Heart right ventricle (tissue), 16 donors: ENCODE data around the gene PYDC1. TPM values are rescaled to one million over a fixed set of nuclear protein-coding genes. Genes with fewer than 3 reads are reported as not detected.

ENCODE experiments used
- ATAC-seq, 8 donors: fragments of 200-7000 bp; cut with Tn5 transposase; one replicate each; pipeline ENCODE4 v1.9.1; 2020; ENCODE audit warnings: mild to moderate bottlenecking in 8 of 8, moderate library complexity in 8 of 8, moderate number of reproducible peaks in 1 of 8
- DNase-seq, 2 donors: peaks; one replicate each; pipeline ENCODE4 v3.0.0-alpha.2; 2020
- H3K27ac ChIP-seq, 10 donors: fragments of 200-600 bp; sonication (generic) in 2 of 10; one replicate each; pipeline versions ENCODE4 v1.5.0 to v1.8.0; 2020 to 2022; ENCODE audit warnings: mild to moderate bottlenecking in 3 of 10
- H3K27me3 ChIP-seq, 7 donors: fragments of 200-600 bp; one replicate each; pipeline ENCODE4 v1.8.0; 2021 to 2022; ENCODE audit warnings: mild to moderate bottlenecking in 2 of 7
- H3K36me3 ChIP-seq, 9 donors: fragments of 200-600 bp; sonication (generic) in 1 of 9; one replicate each; pipeline versions ENCODE4 v1.5.0 to v1.8.0; 2020 to 2022; ENCODE audit warnings: mild to moderate bottlenecking in 2 of 9
- H3K4me1 ChIP-seq, 9 donors: fragments of 200-600 bp; sonication (generic) in 1 of 9; one replicate each; pipeline versions ENCODE4 v1.5.0 to v1.8.0; 2020 to 2022; ENCODE audit warnings: mild to moderate bottlenecking in 4 of 9
- H3K4me3 ChIP-seq, 10 donors: fragments of 200-600 bp; sonication (generic) in 2 of 10; one replicate each; pipeline versions ENCODE4 v1.5.0 to v1.8.0; 2020 to 2022; ENCODE audit warnings: mild to moderate bottlenecking in 7 of 10, moderate library complexity in 2 of 10
- H3K9me3 ChIP-seq, 11 donors: fragments of 200-600 bp in 10 of 11; sonication (generic) in 2 of 11; one replicate each; pipeline versions ENCODE4 v1.5.0 to v1.8.0; 2013 to 2022; ENCODE audit warnings: mild to moderate bottlenecking in 2 of 11, control low read depth in 1 of 11, moderate library complexity in 1 of 11
- CTCF ChIP-seq, 9 donors: fragments of 200-600 bp; sonication (generic) in 2 of 9; IDR thresholded peaks; one replicate each; pipeline versions ENCODE4 v1.5.0 to v1.8.0; 2021 to 2022; ENCODE audit warnings: antibody characterized with exemption in 9 of 9, mild to moderate bottlenecking in 5 of 9, moderate library complexity in 1 of 9
- WGBS, 2 donors: extraction: QIAGEN DNeasy Blood & Tissue Kit; methylation state at CpG; one replicate each; pipeline ENCODE4 v1.1.7; 2013; ENCODE audit warnings: inconsistent platforms in 1 of 2; 5-methylcytosine and 5-hydroxymethylcytosine counted together
- intact Hi-C, 10 donors: fragments of 100-400 bp; cut with DNase I; formaldehyde crosslinking; loops; one replicate each; pipeline versions ENCODE4 v1.11.1 to v1.14.2; 2022
- polyA plus RNA-seq, 2 donors: library from polyadenylated mRNA; stranded (reverse); fragments of 200-250 nt; gene quantifications; one replicate each; pipeline ENCODE4 v1.2.3, GENCODE V29; 2013
- total RNA-seq, 10 donors: library from RNA; stranded (reverse); fragmentation: NEBNext Ultra II Directional in 3 of 10; extraction: Animal tissue kit (Norgen Biotek cat#: 25700) in 3 of 10; gene quantifications; one replicate each; pipeline versions ENCODE4 v1.2.1 to v1.2.4, GENCODE V29; 2021 to 2023
- donor health status: Arrhythmogenic right ventricular cardiomyopathy.
- donor health status: ischemic (EF 13 %, LVEDD 7.1; RV severe dilation, severe dysfunction).
- donor health status: healthy with polysubstance abuse.
- donor health status: DM: no; HTN: yes; CAD: no.
- donor health status: DM: no; HTN: no; CAD: no.
- donor health status: ischemic (EF 25% LVEDD 6.9; RV normal size, moderate dysfunction).
- donor health status: ischemic (EF 25% LVEDD 5.7; RV mildly dilated, moderate dysfunction).
- donor health status: healthy.
- donor health status: DM: yes; HTN: yes; CAD: no.
- donor health status: Ischemic cardiomyopathy.
- donor health status: ischemic (EF 35%, LVEDD 5.7; RV mildly dilated, moderate dysfunction).
- donor health status: nonischemic (EF 11% LVEDD 7.7; RV severe dilation, severe dysfunction).
- donor health status: DM: yes; HTN: yes; CAD: no.
- donor health status: PGD.
- donor health status: ischemic (EF 29% LVEDD 5.4; RV normal size, mild dysfunction).
- donor health status: nonischemic (EF 23%, LVEDD 6.1; RV moderate dilation, normal function).

The PYDC1 gene
- total and polyA plus RNA-seq, 12 donors = not detected

GRCh38 chr16:31186930-31187807 lies 29.8 kb downstream of the PYDC1 start:
- WGBS, 2 donors = 83 to 86% methylated on average over 10 of the region's 10 CpGs
- H3K27me3 ChIP-seq = no peaks in the 10 kb centered on the region
- ATAC-seq (no peak), DNase-seq (no peak)
- peaks cover 8 to 59% (median 19%) of the 10 kb centered on the region in 9 donors for H3K4me1 ChIP-seq
- intact Hi-C loops = loop anchor here in 4 of 10 donors (2.0 to 10.0 kb wide), 4 partner anchors 14 to 268 kb away; partner anchors contain the start of genes ARMC5 (in 3 of the 4), ZNF646 (in 1 of the 4), ZNF668 (in 1 of the 4) and ZNF843 (in 1 of the 4)
- peaks cover 7 to 100% (median 91%) of the 10 kb centered on the region in 9 donors for H3K36me3 ChIP-seq
- H3K4me3 ChIP-seq = no peak overlapping the region
- H3K9me3 ChIP-seq = no peaks in the 10 kb centered on the region
- TF ChIP-seq CTCF (IDR thresholded peaks at IDR 0.05) = no peak
- H3K27ac ChIP-seq = no peak overlapping the region

DNA sequence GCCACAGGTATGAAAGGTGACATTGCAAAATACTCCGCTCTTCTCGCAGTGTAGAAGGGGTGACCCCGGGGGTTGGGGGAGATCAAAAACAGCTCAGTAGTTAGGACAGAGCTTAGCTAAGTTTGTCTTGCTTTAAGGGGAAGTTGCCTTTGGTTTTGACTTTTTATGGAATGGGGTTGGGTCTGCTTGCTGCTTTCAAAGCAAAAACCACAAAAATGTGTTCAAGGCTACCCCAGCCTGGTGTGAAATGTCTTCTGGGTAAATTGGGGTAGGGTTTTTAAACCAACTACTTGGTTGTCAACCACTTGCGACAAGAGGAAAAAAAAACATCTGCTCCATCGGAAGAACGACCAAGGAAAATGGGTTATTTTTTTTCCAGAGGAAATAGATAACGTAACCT lies 30.8 kb downstream of the PYDC1 start:
- DNase-seq (no peak), ATAC-seq (no peak)
- intact Hi-C loops = loop anchor here in 4 of 10 donors (2.0 to 10.0 kb wide), 4 partner anchors 15 to 269 kb away; partner anchors contain the start of genes ARMC5 (in 3 of the 4), ZNF646 (in 1 of the 4), ZNF668 (in 1 of the 4) and ZNF843 (in 1 of the 4)
- WGBS, 2 donors = 78 to 81% methylated on average over 7 of the region's 7 CpGs
- Histone ChIP-seq H3K36me3 (peaks cover 7 to 94% (median 81%) of the 10 kb centered on the region in 9 donors), H3K27ac (peak overlapping the region in 1 of 10 donors; percentile 72), H3K27me3 (no peaks in the 10 kb centered on the region), H3K4me1 (peaks cover 10 to 69% (median 28%) of the 10 kb centered on the region in 9 donors), H3K9me3 (no peaks in the 10 kb centered on the region), H3K4me3 (no peak overlapping the region)
- TF ChIP-seq CTCF (IDR thresholded peaks at IDR 0.05) = no peak

DNA sequence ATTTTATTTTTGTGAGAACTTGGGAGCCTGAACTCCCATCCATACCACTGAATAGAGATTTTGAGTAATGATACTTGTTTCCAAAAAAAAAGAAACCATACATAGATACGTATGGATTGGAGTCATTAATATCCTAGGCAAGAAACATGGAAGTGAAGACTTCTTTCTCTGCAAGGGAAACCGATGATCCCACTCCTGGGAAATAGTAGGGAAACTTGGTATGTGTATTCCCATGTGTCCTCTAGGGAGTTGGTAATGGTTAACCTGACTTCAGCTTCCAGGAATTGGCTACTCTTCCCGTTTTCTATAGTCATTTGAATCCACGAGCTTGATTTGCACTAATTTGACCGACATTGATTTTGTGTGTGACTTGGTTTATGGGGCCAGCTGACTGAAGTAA lies 31.6 kb downstream of the PYDC1 start:
- Histone ChIP-seq H3K27me3 (no peaks in the 10 kb centered on the region), H3K36me3 (peaks cover 7 to 85% (median 73%) of the 10 kb centered on the region in 9 donors), H3K4me1 (peaks cover 10 to 71% (median 33%) of the 10 kb centered on the region in 9 donors), H3K9me3 (no peaks in the 10 kb centered on the region), H3K27ac (peak overlapping the region in 1 of 10 donors; percentile 72), H3K4me3 (no peak overlapping the region)
- ATAC-seq (no peak), DNase-seq (no peak)
- TF ChIP-seq CTCF (IDR thresholded peaks at IDR 0.05) = no peak
- intact Hi-C loops = loop anchor here in 4 of 10 donors (10.0 kb wide), 3 partner anchors 111 to 269 kb away; partner anchors contain the start of genes ARMC5 (in 3 of the 4), ZNF646 (in 1 of the 4), ZNF668 (in 1 of the 4) and ZNF843 (in 1 of the 4)
- 66 to 68% methylated on average over 5 of the region's 5 CpGs for WGBS, 2 donors

DNA sequence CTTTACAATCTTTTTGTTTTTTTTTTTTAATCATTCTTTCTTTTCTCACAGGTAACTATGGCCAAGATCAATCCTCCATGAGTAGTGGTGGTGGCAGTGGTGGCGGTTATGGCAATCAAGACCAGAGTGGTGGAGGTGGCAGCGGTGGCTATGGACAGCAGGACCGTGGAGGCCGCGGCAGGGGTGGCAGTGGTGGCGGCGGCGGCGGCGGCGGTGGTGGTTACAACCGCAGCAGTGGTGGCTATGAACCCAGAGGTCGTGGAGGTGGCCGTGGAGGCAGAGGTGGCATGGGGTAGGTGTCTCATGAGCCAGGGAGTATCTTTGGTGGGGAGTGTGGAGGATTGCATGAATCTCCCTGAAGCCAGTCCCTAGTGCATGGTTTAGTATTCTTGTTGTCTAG lies 32.0 kb downstream of the PYDC1 start:
- TF ChIP-seq CTCF (IDR thresholded peaks at IDR 0.05) = no peak
- ATAC-seq = no peak
- Histone ChIP-seq H3K27me3 (no peaks in the 10 kb centered on the region), H3K27ac (peak overlapping the region in 1 of 10 donors; percentile 72), H3K36me3 (peaks cover 5 to 81% (median 68%) of the 10 kb centered on the region in 9 donors), H3K9me3 (no peaks in the 10 kb centered on the region), H3K4me1 (peaks cover 10 to 71% (median 33%) of the 10 kb centered on the region in 9 donors), H3K4me3 (no peak overlapping the region)
- WGBS, 2 donors = 97 to 98% methylated on average over 14 of the region's 14 CpGs
- no peak for DNase-seq
- intact Hi-C loops = loop anchor here in 6 of 10 donors (5.0 to 10.0 kb wide), 6 partner anchors 43 to 270 kb away; partner anchors contain the start of genes ARMC5 (in 3 of the 6), ZNF843 (in 3 of the 6), KAT8 (in 1 of the 6) and ZNF646 (in 1 of the 6)
